ENCODE results near the gene MAP3K20.

DNA sequence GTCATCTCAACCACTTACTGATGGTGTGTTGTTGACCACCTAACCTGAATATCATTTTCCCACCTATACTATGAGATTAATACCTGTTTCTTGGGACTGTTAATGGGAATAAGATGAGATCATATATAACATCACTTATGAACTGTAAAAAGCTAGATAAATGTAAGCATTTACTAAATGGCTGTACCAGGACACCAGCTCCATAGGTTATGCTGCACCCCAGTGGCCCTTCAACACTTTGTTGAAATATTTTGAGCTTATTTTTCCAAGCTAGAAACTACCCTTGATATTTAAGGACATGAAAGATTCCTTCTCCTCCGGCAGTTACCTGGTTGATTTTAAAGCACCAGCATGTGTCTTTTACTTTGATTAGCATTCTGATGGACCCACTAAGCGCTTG is 141.0 kb downstream of the MAP3K20 start:
- TF ChIP-seq, protein P1, sequence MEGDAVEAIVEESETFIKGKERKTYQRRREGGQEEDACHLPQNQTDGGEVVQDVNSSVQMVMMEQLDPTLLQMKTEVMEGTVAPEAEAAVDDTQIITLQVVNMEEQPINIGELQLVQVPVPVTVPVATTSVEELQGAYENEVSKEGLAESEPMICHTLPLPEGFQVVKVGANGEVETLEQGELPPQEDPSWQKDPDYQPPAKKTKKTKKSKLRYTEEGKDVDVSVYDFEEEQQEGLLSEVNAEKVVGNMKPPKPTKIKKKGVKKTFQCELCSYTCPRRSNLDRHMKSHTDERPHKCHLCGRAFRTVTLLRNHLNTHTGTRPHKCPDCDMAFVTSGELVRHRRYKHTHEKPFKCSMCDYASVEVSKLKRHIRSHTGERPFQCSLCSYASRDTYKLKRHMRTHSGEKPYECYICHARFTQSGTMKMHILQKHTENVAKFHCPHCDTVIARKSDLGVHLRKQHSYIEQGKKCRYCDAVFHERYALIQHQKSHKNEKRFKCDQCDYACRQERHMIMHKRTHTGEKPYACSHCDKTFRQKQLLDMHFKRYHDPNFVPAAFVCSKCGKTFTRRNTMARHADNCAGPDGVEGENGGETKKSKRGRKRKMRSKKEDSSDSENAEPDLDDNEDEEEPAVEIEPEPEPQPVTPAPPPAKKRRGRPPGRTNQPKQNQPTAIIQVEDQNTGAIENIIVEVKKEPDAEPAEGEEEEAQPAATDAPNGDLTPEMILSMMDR (conservative IDR thresholded peaks at IDR 0.05 in 1 of 2, IDR thresholded peaks at IDR 0.05 in 1 of 2; ENCODE audit: low read depth in 1 of 2, low read length in 2 of 2): no peak
- no peak for TF ChIP-seq EZH2 (IDR thresholded peaks at IDR 0.05; ENCODE audit: low read length, missing control alignments)
